ENCODE results near the gene PGLYRP4.
"Not testable (repeated sequence)": the region's sequence is repeated elsewhere in the genome, so short reads cannot be mapped to it uniquely, and the experiment has no call there.

The PGLYRP4 gene

GRCh38 chr1:153337980-153338853, 10.4 kb downstream of the PGLYRP4 start:
- DNase-seq (ENCODE audit: low spot score) = no peak

- no peak for DNase-seq (ENCODE audit: low spot score)
These were observed 12.0 kb downstream of the PGLYRP4 start for GRCh38 chr1:153336650-153337049.

- no peak for DNase-seq (ENCODE audit: low spot score)
These were observed 14.7 kb downstream of the PGLYRP4 start for GRCh38 chr1:153333902-153334301.

DNA sequence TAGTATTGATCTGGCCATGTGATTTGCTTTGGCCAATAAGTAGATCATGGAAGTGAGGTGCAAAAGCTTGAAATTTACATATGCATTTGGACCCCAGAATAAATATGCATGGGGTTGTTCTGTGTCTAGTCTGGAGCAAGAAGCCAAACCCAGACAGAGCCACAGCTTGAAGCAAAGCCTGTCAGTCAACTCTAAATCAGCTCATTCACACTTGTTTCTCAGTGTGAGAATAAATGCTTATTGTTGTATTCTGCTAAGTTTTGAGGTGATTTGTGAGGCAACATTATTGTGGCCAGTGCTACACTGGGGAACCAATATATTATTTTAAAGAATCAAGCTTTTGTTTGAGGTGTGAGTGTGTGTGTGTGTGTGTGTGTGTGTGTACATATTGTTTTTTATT, 23.7 kb downstream of the PGLYRP4 start:
- peak; percentile 95 for DNase-seq (ENCODE audit: low spot score)

DNA sequence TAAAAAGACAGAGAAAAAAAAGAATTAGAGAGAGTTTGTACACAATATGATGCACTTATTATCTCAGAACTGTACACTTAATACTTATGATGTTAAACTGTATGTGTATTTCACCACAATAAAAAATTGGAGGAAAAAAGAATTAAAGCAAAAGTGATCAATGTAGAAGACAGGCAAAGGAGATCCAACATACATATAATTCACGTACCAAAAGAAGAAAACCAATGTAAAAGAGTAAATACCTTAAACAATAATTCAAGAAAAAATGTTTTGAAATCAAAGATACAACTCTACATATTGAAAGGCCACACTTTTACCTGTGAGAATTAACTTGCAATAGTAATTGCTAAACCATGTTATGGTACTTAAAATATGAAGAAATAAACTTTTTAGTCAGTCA, 26.1 kb downstream of the PGLYRP4 start:
- no peak for DNase-seq (ENCODE audit: low spot score)

GRCh38 chr1:153318145-153318544, 30.5 kb downstream of the PGLYRP4 start:
- DNase-seq (ENCODE audit: low spot score) = not testable (repeated sequence)

DNA sequence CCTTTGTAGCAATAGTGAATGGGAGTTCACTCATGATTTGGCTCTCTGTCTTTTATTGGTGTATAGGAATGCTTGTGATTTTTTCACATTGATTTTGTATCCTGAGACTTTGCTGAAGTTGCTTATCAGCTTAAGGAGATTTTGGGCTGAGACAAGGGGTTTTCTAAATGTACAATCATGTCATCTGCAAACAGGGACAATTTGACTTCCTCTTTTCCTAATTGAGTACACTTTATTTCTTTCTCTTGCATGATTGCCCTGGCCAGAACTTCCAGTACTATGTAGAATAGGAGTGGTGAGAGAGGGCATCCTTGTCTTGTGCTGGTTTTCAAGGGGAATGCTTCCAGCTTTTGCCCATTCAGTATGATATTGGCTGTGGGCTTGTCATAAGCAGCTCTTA, 32.6 kb downstream of the PGLYRP4 start:
- not testable (repeated sequence) for DNase-seq (ENCODE audit: low spot score)

GRCh38 chr1:153314388-153314787, 34.3 kb downstream of the PGLYRP4 start:
- not testable (repeated sequence) for DNase-seq (ENCODE audit: low spot score)

- no peak for DNase-seq (ENCODE audit: low spot score)
These were observed 35.4 kb downstream of the PGLYRP4 start for GRCh38 chr1:153313288-153313687.

DNA sequence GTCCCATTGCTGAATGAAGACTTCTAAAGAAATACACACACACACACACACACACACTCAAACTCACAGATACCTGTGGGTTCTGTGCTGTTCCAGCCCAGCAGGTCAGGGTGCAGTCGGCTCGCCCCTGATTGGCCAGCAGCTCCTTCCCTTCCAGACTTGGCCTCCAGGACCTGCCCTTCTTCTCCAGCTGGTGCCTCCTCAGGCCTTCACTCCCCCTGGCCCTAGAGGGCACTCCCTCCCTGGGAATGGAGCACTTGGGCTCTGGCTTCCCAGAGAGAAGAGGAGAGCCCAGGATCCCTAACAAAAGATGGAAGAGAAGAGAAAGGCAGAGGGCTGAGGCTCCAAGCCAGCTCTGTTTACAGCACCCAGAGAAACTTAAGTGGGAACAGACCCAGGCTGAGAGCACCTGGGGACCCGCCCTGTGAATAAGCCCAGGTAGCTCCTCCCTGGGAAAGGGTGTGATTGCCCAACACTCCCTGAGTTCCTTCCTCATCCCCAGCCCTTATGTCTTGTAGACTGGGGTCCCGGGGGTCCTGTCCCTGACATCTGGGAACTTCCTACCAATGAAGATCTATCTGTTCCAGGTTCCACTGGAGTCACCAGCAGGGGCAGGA, 36.0 kb downstream of the PGLYRP4 start, which contains the start of gene PGLYRP3:
TSS of gene PGLYRP3 (minus strand) at position 383 of the 617 bp plus-strand sequence. CDS start 2,287 bp downstream, outside the sequence.
- peak; percentile 4 for DNase-seq (ENCODE audit: low spot score)

DNA sequence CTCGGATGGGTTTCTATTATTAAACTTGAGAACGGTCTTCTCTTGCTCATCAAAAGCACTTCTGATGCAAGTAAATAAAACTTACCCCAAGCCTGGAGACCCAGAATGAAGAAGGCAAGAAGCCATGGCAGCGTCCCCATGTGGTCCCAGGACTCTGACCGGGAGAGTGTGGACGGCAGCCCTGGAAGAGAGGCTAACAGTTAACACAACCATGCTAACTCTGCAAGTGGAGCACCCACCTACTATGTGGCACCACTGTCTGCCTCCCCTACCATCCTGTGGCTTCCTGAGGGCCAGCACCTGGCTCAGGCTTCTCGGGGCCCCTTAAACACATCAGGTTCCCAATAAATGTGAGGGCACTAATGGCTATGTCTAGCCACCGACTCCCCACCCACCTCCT, 38.1 kb downstream of the PGLYRP4 start:
- no peak for DNase-seq (ENCODE audit: low spot score)

DNA sequence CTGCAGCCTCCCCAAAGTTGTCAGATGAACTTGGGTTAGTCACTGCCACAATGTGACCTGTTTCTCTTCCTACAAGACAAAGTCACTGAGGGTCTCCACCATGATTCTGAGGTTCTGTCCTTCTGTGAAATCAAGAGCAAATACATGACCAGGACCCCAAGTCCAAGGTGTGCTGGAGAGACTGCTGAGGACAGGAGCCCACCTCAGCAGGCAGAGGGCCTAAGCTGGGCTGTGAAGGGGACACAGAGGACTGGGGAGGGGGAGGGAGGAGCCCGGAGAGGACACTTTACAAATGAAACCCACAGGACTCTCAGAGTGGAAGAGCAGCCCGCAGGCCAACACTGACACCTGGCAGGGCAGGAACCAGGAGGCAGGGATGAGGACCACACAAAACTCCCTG, 39.2 kb downstream of the PGLYRP4 start:
- no peak for DNase-seq (ENCODE audit: low spot score)

DNA sequence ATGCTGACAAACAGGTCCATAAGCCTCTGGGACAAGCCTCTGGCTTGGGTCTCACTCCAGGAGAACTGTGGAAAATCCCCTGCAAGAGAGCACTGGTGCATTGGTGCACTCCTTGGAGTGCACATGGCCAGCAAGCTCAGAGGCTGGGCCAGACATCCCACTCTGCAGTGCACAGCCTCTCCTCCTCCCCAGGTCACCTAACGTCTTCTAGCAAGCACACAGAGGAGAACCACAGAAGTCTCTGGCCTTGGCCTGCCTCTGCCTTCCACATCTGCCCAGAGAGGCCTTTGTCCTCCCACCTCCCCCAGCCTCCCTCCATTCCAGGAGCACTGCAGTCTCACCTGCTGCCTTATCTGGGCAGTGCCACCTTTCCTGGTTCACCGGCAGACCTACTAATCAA, 40.1 kb downstream of the PGLYRP4 start:
- no peak for DNase-seq (ENCODE audit: low spot score)

GRCh38 chr1:153307221-153307600, 41.4 kb downstream of the PGLYRP4 start:
- no peak for DNase-seq (ENCODE audit: low spot score)

GRCh38 chr1:153306303-153307220, 42.1 kb downstream of the PGLYRP4 start:
- no peak for DNase-seq (ENCODE audit: low spot score)

DNA sequence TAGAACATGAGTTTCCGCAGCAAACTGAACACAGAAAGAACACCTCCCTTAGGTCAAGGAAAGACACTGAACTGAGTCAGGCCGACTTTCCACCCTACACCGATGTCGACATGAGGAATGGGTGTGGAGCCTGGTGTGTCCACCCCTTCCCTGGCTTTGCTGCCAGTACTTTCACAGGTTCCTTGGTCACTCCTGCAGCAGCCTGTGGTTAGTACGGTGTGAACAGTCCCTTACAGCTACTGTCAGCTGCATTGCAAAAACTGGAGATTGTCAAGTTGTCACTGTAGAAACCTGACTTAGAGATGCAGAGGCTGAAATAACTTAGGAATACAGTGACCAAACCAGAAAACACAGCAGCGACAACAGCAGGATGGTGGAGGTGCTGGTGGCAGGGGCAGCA, 43.0 kb downstream of the PGLYRP4 start:
- DNase-seq (ENCODE audit: low spot score) = no peak

DNA sequence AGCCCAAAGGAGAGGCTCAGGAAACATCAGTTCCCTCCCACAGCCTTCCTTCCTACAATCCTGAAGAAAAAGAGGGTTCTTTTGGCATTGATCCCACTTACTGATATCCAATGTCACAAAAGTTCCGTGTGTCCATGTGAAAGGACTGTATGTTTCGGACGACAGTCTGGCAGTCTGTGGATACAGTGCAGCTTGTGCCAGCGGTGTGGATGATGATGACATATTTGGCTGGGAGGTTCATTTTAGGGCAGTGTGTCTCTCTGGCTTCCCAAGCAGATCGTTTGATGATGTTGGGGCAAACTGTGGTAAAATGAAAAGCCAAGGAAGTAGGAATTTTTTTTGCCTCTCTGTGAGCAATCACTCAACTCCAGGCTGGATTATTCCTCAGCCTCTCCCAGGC, 46.3 kb downstream of the PGLYRP4 start:
- no peak for DNase-seq (ENCODE audit: low spot score)

DNA sequence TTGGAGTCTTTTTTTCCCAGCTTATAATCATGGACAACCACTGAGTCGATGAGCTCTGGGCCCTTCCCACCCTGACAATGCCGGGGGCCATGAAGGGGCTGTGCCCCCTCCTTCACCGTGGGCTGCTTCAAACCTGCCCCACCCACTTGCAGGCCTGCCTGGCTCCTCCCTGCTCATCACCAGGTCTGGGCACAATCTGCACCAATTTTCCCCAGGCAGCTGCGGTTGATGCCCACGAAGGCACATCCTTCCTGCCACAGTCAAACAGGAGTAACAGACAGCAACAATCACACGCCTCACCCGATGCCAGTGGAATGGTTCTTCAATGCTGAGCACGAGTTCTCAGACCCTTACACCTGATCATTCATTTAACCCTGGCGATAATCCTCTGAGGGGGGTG, 54.8 kb downstream of the PGLYRP4 start:
- no peak for DNase-seq (ENCODE audit: low spot score)

DNA sequence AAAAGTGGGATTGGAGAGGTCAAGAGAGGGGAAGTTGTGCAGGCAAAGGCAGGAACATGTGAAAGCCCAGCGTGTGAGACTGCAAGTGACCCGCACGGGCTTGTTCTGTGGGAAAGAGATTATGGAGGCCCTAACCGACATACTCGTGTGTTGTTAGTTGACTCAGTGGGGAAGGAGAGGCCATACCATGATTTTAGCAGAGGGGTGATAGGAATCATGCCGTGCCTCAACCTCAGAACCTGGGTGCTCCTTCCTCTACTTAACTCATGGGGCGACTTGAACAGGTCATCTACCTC, 55.2 kb downstream of the PGLYRP4 start:
- DNase-seq (ENCODE audit: low spot score) = no peak

DNA sequence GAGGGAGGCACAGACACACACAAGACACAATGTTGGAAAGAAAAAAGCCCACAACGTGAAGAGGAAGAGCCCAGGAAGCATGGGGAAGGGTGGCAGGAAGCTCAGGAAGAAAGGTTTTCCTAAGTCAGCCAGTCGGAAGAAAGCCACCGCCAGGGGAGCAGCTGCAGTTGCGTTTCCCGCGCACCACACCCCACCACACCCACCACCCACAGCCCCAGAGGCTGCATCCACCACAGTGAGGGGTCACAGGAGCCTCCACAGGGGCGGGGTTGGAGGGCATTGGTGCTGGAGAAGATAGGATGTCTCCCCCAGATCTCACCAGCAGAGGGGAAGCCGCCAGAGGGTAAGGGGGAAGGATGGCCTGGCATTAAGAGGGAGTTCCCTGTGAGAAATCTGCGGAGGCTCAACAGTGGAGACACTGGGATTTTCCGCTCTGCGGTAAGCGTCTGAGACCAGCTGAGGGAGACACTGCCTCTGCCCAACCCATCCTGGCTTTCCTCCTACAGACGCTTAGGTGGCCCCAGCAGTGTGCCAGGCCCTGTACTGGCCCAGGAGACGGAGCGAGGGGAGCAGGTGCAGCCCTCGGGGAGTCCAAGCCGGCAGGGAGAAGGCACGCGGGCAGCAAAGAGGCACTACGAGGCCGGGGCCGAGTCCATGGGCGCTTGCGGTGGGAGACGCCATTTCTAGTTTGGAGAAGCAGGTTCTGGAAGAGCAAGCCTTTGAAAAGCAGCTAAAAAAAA, 55.7 kb downstream of the PGLYRP4 start:
- DNase-seq (ENCODE audit: low spot score) = no peak

GRCh38 chr1:153292185-153292584, 56.5 kb downstream of the PGLYRP4 start:
- no peak for DNase-seq (ENCODE audit: low spot score)

DNA sequence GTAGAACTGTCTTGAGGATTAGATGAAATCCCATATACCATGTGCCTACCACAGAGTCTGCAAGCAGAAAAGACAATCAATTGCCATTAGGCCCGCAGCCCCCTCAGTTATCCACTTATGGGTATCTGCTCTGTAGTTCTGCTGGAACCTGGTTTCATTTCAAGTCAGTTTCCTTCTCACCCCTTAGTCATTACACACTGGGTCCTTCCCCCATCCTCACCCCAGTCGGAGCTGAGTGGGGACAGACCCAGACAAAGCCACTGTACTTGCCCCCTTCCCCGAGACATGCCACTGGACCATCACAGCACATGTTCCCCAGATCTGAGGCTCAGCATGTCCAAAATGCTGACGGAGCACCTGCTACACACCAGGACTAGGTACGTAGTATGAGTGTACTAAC, 57.1 kb downstream of the PGLYRP4 start:
- DNase-seq (ENCODE audit: low spot score) = no peak
